CD14-positive monocyte (primary cell): ENCODE results near the gene DCC. TPM values are rescaled to one million over a fixed set of nuclear protein-coding genes. Genes with fewer than 3 reads are reported as not detected.
A peak's percentile ranks its signal among the peaks of the same experiment; 100 is the strongest.

ENCODE experiments used
- DNase-seq, 3 donors: peaks; one replicate each; pipeline ENCODE4 v3.0.0-alpha.2; 2011 to 2022
- H2AFZ ChIP-seq: 2 replicates; pipeline ENCODE4 v1.6.0; 2012; ENCODE audit warnings: mild to moderate bottlenecking, low read depth, low read length, inconsistent platforms; ENCODE audit not compliant: insufficient read depth, poor library complexity, severe bottlenecking
- H3K27ac ChIP-seq, 2 donors: 1 replicate in 1 of 2; 2 replicates in 1 of 2; pipeline ENCODE4 v1.5.1; 2012 to 2013; ENCODE audit warnings: low read length in 2 of 2, control low read depth in 1 of 2, inconsistent platforms in 1 of 2, low read depth in 1 of 2, mild to moderate bottlenecking in 1 of 2
- H3K27me3 ChIP-seq, 2 donors: one replicate each; pipeline versions ENCODE4 v1.6.0 to v1.6.1; 2011 to 2013; ENCODE audit warnings: low read length in 2 of 2; ENCODE audit not compliant: control insufficient read depth in 2 of 2, insufficient read depth in 2 of 2
- H3K36me3 ChIP-seq, 2 donors: replicated peaks in 1 of 2; 1 replicate in 1 of 2; 2 replicates in 1 of 2; pipeline versions ENCODE4 v1.5.1 to v1.6.1; 2012 to 2013; ENCODE audit warnings: low read length in 2 of 2, control low read depth in 1 of 2, inconsistent platforms in 1 of 2, mild to moderate bottlenecking in 1 of 2; ENCODE audit not compliant: insufficient read depth in 2 of 2, control insufficient read depth in 1 of 2
- H3K4me1 ChIP-seq, 2 donors: 1 replicate in 1 of 2; 2 replicates in 1 of 2; pipeline versions ENCODE4 v1.5.1 to v1.6.1; 2012 to 2013; ENCODE audit warnings: low read length in 2 of 2, control low read depth in 1 of 2, inconsistent platforms in 1 of 2, mild to moderate bottlenecking in 1 of 2, moderate library complexity in 1 of 2; ENCODE audit not compliant: insufficient read depth in 2 of 2, control insufficient read depth in 1 of 2
- H3K4me2 ChIP-seq: replicated peaks from 2 replicates; pipeline ENCODE3; 2012; ENCODE audit warnings: low read length, moderate library complexity, mild to moderate bottlenecking; ENCODE audit not compliant: poor library complexity, severe bottlenecking; ENCODE audit errors: extremely low read depth
- H3K4me3 ChIP-seq, 3 experiments: fragments of 200-600 bp in 1 of 3; sonication (generic) in 1 of 3; replicated peaks in 1 of 3; 1 replicate in 2 of 3; 2 replicates in 1 of 3; pipeline ENCODE4 v1.5.1; 2011 to 2013; ENCODE audit warnings: low read length in 3 of 3, mild to moderate bottlenecking in 3 of 3, control low read depth in 2 of 3, low read depth in 2 of 3, inconsistent platforms in 1 of 3, moderate library complexity in 1 of 3
- H3K79me2 ChIP-seq: 2 replicates; pipeline ENCODE4 v1.6.0; 2012; ENCODE audit warnings: mild to moderate bottlenecking, control low read depth, inconsistent platforms, low read length, moderate library complexity; ENCODE audit not compliant: insufficient read depth
- H3K9ac ChIP-seq: 2 replicates; pipeline ENCODE4 v1.6.0; 2017; ENCODE audit warnings: low read length, mild to moderate bottlenecking; ENCODE audit not compliant: insufficient read depth, poor library complexity, severe bottlenecking
- H3K9me3 ChIP-seq, 2 donors: replicated peaks in 1 of 2; 1 replicate in 1 of 2; 2 replicates in 1 of 2; pipeline versions ENCODE4 v1.5.1 to v1.6.1; 2012 to 2013; ENCODE audit warnings: low read length in 2 of 2, control low read depth in 1 of 2; ENCODE audit not compliant: control insufficient read depth in 1 of 2, insufficient read depth in 1 of 2
- H4K20me1 ChIP-seq: 2 replicates; pipeline ENCODE4 v1.6.0; 2012; ENCODE audit warnings: mild to moderate bottlenecking, low read length, control low read depth, moderate library complexity; ENCODE audit not compliant: insufficient read depth
- H3K27ac Mint-ChIP-seq, 7 donors: one replicate each; pipeline ENCODE4 v1.8.0; 2020; ENCODE audit warnings: mild to moderate bottlenecking in 7 of 7, mixed read lengths in 7 of 7, moderate library complexity in 6 of 7, inconsistent platforms in 2 of 7
- H3K27me3 Mint-ChIP-seq, 3 donors: one replicate each; pipeline ENCODE4 v1.8.0; 2021 to 2022; ENCODE audit warnings: low read depth in 3 of 3, mild to moderate bottlenecking in 3 of 3, mixed read lengths in 3 of 3, moderate library complexity in 3 of 3, inconsistent platforms in 1 of 3
- H3K36me3 Mint-ChIP-seq, 2 donors: one replicate each; pipeline ENCODE4 v1.8.0; 2020; ENCODE audit warnings: mixed read lengths in 2 of 2, inconsistent platforms in 1 of 2, mild to moderate bottlenecking in 1 of 2
- H3K4me1 Mint-ChIP-seq: one replicate; pipeline ENCODE4 v1.8.0; 2020; ENCODE audit warnings: mild to moderate bottlenecking, mixed read lengths
- H3K4me3 Mint-ChIP-seq, 2 donors: one replicate each; pipeline ENCODE4 v1.8.0; 2020; ENCODE audit warnings: mild to moderate bottlenecking in 2 of 2, mixed read lengths in 2 of 2, moderate library complexity in 1 of 2
- H3K9me3 Mint-ChIP-seq, 7 donors: one replicate each; pipeline ENCODE4 v1.8.0; 2020 to 2022; ENCODE audit warnings: mixed read lengths in 7 of 7, mild to moderate bottlenecking in 6 of 7, moderate library complexity in 6 of 7, inconsistent platforms in 2 of 7
- CTCF ChIP-seq: fragments of 200-600 bp; IDR thresholded peaks from one replicate; pipeline ENCODE4 v1.8.0; 2022; ENCODE audit warnings: antibody characterized with exemption, mild to moderate bottlenecking
- WGBS: methylation state at CpG from one replicate; pipeline ENCODE4 v1.1.5; 2013; ENCODE audit warnings: missing lambda C conversion rate; ENCODE audit not compliant: insufficient coverage; 5-methylcytosine and 5-hydroxymethylcytosine counted together
- intact Hi-C, 2 donors: fragments of 100-400 bp; cut with micrococcal nuclease; formaldehyde crosslinking; loops; one replicate each; pipeline versions ENCODE4 v1.15.0 to v1.15.1; 2023
- polyA minus RNA-seq: library from RNA; depleted of rRNA, polyadenylated mRNA; stranded (reverse); fragments of >200 nt; gene quantifications from 2 replicates; pipeline ENCODE4 v1.2.3, GENCODE V29; 2012
- polyA plus RNA-seq, 3 donors: library from polyadenylated mRNA; depleted of rRNA in 1 of 3; unstranded in 2 of 3; stranded (reverse) in 1 of 3; fragments of 300-500 nt in 2 of 3; fragments of >200 nt in 1 of 3; fragmentation: Illumina TruSeq in 2 of 3; gene quantifications; 1 replicate in 2 of 3; 2 replicates in 1 of 3; pipeline ENCODE4 v1.2.3, GENCODE V29; 2012 to 2021
- total RNA-seq, 12 experiments: library from RNA in 1 of 12; stranded (reverse) in 1 of 12; fragments of 120-200 nt in 1 of 12; gene quantifications; one replicate each; pipeline ENCODE4 v1.2.4 and lab custom pipeline; 2013 to 2026; ENCODE audit warnings: mixed read lengths in 6 of 12, inconsistent platforms in 1 of 12

DCC gene
- total RNA-seq (2013) = not detected
- polyA plus RNA-seq (not detected), polyA minus RNA-seq (not detected in 2 replicates), total RNA-seq (lab: John Stamatoyannopoulos, UW) (0 to 3.2 (median 0.08) reads per million in 11 experiments)

GRCh38 chr18:52339891-52340371, at the start of gene DCC:
TSS of gene DCC (plus strand) at chr18:52340197. CDS start at chr18:52340788, 591 bp downstream.
- Mint-ChIP-seq H3K9me3 (peaks cover 0 to 16% (median 10%) of the 10 kb centered on the region in 7 donors), H3K27me3 (peaks cover 0 to 33% (median 3%) of the 10 kb centered on the region in 3 donors), H3K36me3 (no peaks in the 10 kb centered on the region), H3K4me1 (no peaks in the 10 kb centered on the region), H3K4me3 (peak within 1 kb of the TSS in 1 of 2 donors; percentile 65), H3K27ac (no peak within 1 kb of the TSS)
- no peak within 1 kb of the TSS for H3K27ac ChIP-seq
- intact Hi-C loops = no loop called here
- H3K79me2 ChIP-seq = no peaks in the 10 kb centered on the region
- H3K4me3 ChIP-seq = no peak within 1 kb of the TSS
- H3K9me3 ChIP-seq = peaks cover 0 to 25% of the 10 kb centered on the region in 2 donors
- H3K4me2 ChIP-seq = no peak within 1 kb of the TSS
- DNase-seq = no peak
- no peaks in the 10 kb centered on the region for H4K20me1 ChIP-seq
- H3K27me3 ChIP-seq = peaks cover 13 to 44% of the 10 kb centered on the region in 2 donors
- 4% methylated on average over 22 of the region's 27 CpGs for WGBS
- TF ChIP-seq CTCF = no peak
- H3K4me1 ChIP-seq = no peaks in the 10 kb centered on the region
- H3K9ac ChIP-seq = no peak within 1 kb of the TSS
- H2AFZ ChIP-seq = no peak within 1 kb of the TSS
- H3K36me3 ChIP-seq = no peaks in the 10 kb centered on the region

GRCh38 chr18:52310651-52311050, 29.3 kb upstream of the DCC start:
- no peaks in the 10 kb centered on the region for H3K27me3 ChIP-seq
- intact Hi-C loops = no loop called here
- no peaks in the 10 kb centered on the region for H3K79me2 ChIP-seq
- no peak overlapping the region for H3K27ac Mint-ChIP-seq
- no peaks in the 10 kb centered on the region for H3K4me1 Mint-ChIP-seq
- H3K4me1 ChIP-seq = no peaks in the 10 kb centered on the region
- no peak overlapping the region for H3K4me2 ChIP-seq
- no peaks in the 10 kb centered on the region for H3K36me3 ChIP-seq
- no peak for DNase-seq
- no peak for TF ChIP-seq CTCF
- 64% methylated on average over 2 of the region's 2 CpGs for WGBS
- no peak overlapping the region for H3K9ac ChIP-seq
- peaks cover 0 to 10% (median 4%) of the 10 kb centered on the region in 7 donors for H3K9me3 Mint-ChIP-seq
- peaks cover 0 to 3% of the 10 kb centered on the region in 2 donors for H3K9me3 ChIP-seq
- H3K4me3 ChIP-seq = no peak overlapping the region
- H3K4me3 Mint-ChIP-seq = no peak overlapping the region
- H4K20me1 ChIP-seq = no peaks in the 10 kb centered on the region
- H3K36me3 Mint-ChIP-seq = no peaks in the 10 kb centered on the region
- H3K27me3 Mint-ChIP-seq = peaks cover 0 to 2% (median 2%) of the 10 kb centered on the region in 3 donors
- no peak overlapping the region for H3K27ac ChIP-seq
- H2AFZ ChIP-seq = no peak overlapping the region
